Measurements from ENCODE around the gene POT1.

The POT1 gene

DNA sequence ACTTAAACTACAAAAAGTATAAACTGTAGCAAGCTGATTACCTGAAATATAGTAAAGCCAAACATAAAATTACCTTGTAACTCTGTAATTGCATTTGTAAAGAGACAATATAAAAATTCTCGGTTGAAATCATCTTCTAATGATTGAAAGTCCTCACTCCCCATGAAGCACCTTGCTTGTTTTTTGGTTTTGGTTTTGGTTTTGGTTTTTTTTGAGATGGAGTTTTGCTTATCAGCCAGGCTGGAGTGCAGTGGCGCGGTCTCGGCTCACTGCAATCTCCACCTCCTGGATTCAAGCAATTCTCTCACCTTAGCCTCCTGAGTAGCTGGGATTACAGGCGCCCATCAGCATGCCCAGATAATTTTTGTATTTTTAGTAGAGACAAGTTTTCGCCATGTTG lies 130.2 kb downstream of the POT1 start:
- DNase-seq: no peak

DNA sequence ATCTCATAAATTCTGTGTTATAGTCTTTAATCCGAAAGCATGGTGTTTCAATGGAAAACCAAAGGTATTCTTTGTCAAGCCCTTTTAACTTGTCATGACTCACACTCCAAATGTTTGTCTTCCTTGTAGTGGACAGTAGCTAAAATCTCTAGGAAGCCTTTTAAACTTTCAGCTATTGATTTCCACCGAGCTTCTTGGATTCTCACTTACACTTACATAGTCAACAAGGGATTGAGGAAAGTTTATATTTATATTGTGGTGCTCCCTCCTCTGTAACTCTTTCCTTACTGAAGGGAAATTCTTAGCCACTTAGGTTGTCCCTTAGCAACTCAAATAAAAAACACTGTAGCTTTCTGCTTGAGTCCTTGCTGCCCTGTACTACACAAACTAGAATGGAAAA lies 132.9 kb downstream of the POT1 start:
- no peak for DNase-seq

DNA sequence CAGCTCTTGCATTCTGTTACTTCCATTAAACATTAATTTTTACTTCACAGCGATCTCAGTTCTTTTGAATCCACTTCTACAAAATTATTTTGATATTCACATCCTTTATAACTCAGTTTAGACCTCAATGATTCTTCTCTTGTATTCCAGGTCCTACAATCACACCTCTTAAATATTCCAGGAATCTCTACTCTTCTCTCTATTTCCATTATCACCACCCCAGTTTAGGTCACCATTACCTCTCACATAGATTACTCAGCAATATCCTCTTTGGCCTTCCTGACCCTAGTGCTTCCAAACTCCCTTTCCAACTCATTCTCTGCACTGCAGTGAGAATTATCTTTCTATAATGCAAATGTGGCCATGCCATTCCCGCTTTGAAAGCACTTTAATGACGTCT lies 136.9 kb downstream of the POT1 start:
- no peak for DNase-seq

DNA sequence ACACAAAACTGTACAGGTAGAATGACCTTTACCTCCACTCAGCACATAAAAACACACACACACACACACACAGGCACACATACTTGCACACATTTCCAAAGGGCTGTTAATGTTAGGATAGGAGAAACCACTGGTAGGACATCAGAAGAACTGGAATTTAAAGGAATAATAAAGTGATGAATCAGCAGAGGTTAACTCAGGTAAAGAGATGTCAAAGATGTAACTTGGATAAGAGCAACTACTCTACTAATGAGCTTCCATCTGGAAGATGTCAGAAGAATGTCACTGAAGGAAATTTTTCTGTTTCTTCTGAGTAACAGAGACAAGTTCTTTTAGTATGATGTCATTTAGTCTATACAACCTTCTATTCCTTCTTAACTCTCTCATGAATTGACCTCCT lies 137.6 kb downstream of the POT1 start:
- DNase-seq: no peak

DNA sequence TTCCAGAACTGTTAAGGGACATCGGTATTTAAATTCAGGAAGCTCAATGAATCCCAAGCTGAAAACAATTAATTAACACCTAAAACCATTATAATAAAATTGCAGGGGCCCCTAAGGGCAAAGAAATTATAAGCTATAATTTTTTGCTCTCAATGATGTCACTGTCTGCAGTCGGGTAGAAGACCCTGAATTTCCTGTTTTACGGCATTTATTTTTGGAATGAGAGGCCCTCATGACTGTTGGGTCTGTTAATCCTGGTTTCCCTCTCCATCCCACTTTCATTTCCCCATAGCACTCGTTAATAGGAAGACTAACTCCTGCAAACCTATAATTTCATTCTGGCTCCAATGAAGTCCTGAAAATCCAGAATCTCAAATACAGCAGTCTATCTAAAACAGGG lies 138.2 kb downstream of the POT1 start:
- DNase-seq: no peak

DNA sequence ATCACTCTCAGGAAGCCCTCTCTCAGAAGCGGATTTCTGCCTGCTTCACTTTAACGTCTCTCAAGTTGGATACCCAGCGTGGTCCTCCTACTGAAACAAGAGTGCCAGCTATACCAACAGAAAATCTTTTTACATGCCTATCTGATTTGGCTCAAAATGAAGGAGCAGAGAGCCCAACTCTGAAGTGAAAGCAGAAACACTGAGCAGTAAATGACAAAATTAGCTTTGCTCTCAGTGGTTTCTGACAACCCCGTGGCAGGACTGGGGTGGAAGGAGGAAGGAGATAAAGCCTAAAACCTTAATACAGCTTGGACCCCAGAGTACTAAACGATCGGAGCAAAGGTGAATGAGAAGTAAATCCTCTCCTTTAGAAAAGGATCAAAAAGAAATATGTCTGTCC lies 139.0 kb downstream of the POT1 start:
- DNase-seq: no peak

DNA sequence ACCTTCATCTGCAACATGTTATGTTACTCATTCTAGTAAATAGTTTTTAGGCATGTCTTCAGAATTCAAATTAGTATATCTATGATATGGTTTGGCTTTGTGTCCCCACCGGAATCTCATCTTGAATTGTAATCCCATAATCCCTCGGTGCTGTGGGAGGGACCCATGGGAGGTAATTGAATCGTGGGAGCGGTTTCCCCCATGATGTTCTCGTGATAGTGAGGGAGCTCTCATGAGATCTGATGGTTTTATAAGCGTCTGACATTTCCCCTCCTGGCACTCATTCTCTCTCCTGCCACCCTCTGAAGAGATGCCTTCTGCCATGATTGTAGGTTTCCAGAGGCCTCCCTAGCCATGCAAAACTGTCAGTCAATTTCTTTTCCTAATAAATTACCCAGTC lies 143.6 kb downstream of the POT1 start:
- DNase-seq: no peak

DNA sequence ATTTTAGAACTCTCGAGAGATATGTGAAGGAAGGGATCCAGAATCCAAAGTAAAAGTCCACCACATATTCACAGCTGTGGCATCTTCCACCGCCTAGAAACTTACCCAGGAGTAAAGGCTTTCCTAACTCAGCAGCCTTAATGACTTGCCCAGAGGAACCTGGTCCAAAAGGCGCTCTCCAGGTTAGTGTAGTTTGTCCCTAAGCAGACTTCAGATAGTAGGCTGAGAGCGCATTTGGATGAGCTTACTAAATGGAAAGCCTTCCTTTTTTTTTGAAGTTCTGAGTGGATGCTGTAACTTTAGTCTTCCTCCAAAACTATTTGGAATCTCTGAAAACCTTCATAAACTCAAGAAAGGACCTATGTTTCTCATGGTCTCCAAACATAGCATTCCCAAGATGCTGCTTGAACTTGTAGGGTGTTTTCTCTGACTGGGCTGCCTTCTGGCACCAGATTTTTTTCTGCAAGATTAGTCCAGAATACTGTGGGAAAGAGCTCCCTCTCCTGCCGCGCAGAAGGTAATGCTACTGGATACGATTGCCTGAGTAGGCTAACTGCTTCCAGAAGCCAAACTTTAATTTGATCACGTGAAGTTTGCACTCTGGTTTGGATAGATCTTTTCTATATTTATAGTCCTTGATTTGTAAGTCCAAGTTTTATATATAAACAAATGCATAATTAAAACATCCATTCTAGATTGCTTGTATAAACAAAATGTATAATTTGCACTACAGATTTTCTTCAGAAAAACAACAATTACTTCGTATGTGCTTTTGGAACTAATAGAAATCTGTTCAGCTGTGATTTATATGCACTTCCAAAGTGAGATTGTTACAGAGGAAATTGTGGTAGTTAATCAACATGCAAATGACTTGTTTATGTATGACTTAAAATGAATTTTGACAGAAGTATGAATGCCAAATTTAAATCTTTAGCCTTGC lies 144.5 kb downstream of the POT1 start:
- peak; percentile 37 for DNase-seq

DNA sequence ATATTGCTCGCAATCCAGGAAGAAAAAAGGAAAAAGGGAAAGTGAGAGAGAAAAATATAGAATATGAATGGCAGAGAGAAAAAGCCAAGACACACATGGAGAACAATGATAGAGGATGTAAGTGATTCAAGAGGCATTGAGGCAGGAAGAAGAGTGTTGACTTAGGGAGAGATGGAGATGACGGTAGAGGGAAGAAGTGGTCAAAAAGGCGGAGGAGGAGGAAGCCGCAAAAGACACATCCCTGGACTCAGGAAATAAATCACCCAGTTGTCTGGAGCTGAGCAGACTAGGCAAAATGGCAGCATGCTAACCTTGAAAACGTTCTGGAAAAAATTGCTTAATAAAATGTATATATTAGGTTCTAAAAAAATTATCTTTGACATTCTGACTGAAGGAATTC lies 146.4 kb downstream of the POT1 start:
- no peak for DNase-seq

DNA sequence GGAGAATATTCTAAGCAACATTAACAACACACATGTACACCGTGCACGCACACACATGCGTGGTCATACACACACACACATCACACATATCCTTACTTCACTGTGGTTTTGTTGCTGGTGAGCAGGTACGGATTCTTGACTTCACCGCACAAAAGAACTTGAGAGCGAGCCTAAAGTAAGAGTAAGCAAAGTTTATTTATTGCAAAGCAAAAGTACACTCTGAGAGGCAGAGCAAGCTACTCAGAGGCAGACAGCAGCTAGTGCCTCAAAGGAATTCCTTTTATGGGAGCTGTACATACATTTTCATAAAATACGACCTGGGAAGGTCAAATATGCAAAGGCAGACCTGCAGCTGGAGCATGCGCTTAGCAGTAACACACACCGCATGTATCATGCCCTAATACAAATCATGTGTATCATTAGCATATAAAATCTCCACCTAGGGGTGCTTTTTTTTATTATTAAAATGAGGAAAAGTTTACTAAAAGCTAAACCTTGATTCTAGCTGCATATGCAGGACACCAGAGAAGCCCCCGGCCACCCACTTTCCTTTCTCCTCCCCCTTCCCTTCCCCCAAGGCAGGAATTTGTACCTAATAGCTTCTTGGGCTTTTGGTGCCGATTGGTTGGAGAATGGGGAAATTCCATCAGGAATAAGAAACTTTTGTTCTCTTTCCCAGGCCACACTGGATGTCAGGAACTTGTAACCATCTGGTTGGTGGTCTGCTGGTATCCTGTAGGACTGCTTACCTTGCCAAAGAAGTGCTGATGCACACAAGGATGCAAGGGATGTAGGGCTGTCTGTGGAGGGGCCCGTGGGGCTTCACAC lies 147.5 kb downstream of the POT1 start:
- no peak for DNase-seq

DNA sequence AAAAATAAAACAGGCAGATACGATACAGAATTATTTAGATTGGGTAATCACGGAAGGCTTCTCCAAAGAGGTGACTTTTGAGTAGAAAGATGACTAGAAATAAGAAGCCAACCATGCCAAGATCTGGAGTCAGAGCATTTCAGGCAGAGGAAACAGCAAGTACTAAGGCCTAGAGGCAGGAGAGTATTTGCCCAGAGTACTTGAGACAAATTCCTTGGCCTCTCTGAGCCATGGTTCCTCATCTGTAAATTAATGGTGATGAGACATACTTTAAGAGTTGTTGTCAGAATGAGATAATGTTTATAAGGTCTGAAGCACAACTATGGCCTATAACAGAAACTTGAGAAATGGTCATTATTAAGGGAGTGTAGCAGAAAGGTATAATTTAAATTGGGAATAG lies 148.2 kb downstream of the POT1 start:
- DNase-seq: no peak

DNA sequence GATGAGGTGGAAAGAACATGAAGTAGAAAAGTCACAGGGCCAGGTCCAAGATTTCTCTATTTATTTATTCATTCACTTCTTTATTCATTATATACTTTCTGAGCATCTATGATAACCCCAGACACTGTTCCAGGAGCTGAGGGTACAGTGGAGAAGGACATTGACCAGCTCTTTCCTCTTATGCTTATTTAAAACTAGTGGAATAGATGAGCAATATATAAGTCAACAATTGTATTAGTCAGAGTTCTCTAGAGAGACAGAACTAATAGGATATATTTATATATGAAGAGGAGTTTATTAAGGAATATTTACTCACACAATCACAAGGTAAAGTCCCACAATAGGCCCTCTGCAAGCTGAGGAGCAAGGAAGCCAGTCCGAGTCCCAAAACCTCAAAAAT lies 149.0 kb downstream of the POT1 start:
- DNase-seq: no peak

DNA sequence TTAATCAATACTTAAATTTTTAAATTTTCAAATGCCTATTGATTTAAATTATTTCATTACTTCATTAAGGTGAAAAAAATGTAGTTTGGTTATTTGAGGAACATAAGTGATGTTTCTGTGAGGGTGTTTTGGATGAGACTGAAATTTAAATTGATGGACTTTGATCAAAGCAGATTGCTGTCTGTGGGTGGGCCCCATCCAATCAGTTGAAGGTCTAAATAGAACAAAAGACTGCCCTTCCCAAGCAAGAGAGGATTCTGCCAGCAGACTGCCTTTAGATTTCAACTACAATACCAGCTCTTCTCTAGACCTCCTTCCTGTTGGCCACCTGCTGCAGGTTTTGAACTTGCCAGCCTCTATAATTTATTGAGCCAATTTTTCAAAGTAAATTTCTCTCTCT lies 149.6 kb downstream of the POT1 start:
- DNase-seq: no peak

DNA sequence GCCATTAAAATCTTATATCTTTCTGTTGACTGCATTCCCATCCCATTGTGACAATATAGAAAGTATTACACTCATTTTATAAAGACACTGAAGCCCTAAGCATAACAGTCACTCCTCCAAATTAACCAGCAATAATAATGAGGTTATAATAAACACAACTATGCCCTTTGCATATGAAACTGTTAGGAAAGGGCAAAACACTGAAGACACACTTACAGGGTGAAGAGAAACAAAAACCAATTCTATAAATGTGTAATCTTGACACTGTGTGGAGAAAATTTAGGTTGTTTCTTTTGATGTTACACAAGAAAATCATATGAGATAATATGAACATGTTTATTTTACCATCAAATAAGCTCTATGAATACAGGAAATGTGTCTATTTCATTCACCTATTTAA lies 150.0 kb downstream of the POT1 start:
- DNase-seq: no peak

DNA sequence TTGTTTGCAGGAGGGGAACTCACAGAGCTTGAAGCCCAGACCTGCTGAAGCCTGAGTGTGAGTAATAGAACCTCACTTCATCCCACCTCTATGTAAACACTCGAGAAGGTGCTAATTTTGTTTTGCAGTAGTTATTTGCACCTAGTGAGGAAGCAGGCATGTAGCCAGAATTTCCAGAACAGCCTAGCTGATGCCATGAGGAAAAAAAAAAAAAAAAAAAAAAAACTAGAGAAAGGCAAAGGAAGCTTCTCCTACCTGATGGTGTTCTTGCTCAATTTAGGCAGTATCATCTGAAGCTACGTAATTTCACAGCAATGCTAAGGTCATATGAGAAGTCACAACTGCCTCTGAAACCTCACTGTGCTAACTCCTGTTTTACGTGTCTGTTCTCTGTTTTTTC lies 150.4 kb downstream of the POT1 start:
- DNase-seq: no peak

DNA sequence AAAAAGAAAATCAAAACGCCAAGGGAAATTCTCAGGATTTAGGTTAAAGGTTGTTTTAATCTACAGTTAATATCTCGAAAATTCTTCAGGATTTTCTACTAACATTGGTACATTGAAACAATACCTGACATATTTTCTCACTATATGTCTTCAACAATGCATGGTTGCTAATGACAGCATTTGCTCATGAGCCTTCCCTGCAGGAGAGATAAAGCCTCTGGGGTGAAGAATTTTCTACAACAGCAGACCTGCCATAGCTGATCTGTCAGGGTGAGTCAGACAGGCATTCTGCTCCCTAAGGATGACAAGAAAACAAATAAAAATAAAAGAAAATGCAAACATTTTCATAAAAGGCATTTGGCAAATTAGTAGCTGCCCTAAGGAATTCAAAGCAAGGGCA lies 152.4 kb downstream of the POT1 start:
- DNase-seq: no peak

DNA sequence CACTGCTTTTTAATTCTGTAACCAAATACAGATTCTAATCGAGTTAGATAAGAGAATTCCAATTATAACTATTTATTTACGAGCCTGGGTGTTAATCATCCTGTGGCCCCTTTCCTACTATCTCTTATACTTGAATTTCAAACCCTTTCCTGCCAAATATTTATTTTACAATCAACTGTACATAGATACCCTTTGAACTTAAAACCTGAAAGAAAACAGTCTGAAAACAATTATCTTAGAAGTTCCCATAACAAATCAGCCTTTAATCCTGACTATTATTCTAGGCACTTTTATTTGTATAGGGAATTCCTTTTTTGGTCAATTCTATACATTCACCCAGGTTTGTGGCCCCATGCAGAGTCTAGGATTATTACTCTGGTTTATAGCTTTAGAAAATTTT lies 153.5 kb downstream of the POT1 start:
- DNase-seq: no peak

DNA sequence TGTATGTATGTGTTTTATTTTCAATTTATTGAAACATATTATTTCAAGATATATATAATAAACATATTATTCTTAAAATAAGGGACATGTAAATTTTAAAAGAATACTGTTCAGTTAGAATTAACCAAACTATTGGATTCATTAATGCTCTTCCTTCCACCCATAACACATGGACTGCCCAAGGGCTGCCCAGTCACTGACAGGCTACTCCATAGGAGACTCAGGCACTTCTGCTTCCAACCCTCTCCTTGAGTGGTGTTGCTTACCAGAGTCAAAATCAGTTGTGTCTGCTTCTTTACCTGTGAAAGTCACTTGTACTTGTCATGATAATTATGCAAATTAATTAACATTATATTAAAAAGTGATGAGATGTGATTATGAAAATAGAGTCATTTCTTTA lies 154.2 kb downstream of the POT1 start:
- no peak for DNase-seq

DNA sequence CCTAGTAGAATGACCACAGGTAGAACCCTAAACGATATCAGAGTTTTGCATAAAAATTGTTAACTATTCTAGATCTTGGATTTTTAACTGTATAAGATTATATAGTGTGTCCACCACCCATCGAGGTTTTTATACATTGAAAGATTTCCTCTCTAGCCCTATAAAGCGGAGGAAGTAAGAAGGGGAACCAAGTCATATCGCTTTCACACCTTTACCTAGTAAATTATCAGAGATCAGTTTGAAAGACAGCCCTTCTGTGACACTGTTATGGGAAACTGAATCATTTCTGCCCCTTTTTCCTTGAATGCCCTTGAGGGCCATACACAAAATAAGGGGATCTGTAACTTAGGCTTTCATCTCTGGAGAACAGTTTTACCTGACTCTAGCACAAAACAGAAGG lies 155.7 kb downstream of the POT1 start:
- DNase-seq: no peak

DNA sequence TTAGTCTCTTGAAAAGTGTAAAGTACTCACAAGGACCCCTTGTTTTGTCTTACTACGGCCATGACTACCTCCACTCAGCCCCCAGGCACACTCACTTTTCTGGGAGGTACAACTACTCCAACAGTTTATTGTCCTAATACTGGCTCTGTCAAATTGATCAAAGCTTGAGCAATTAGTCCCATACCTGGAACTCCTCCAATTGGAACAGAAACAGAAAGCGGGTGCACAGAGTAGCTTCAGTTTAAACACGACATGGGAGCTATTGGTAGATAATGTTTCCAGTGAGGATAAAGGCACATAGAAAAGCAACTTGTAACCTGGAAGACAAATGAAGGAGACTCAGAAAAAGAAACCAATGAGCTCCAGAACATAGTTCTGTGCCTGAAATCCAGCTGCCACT lies 156.3 kb downstream of the POT1 start:
- no peak for DNase-seq
